Trophoblast cell (in vitro differentiated cells and primary cell): ENCODE data around the gene HRK.

Experiments
- DNase-seq, 2 donors: peaks; one replicate each; pipeline ENCODE4 v3.0.0-alpha.2; 2016
- H2AFZ ChIP-seq: 2 replicates; pipeline ENCODE4 v1.6.1; 2013; ENCODE audit warnings: low read length, moderate library complexity, mild to moderate bottlenecking; ENCODE audit not compliant: insufficient read depth, poor library complexity
- H2AK5ac ChIP-seq: 2 replicates; pipeline ENCODE4 v1.6.1; 2013; ENCODE audit warnings: mild to moderate bottlenecking, low read length
- H2BK120ac ChIP-seq: 2 replicates; pipeline ENCODE4 v1.6.1; 2013; ENCODE audit warnings: low read length, mild to moderate bottlenecking, moderate library complexity; ENCODE audit not compliant: insufficient read depth, poor library complexity
- H2BK12ac ChIP-seq: 2 replicates; pipeline ENCODE4 v1.6.1; 2013; ENCODE audit warnings: mild to moderate bottlenecking, low read length, moderate library complexity
- H2BK5ac ChIP-seq: 2 replicates; pipeline ENCODE4 v1.6.1; 2013; ENCODE audit warnings: low read length, low read depth, moderate library complexity, mild to moderate bottlenecking; ENCODE audit not compliant: poor library complexity
- H3K14ac ChIP-seq: 2 replicates; pipeline ENCODE4 v1.6.1; 2013; ENCODE audit warnings: mild to moderate bottlenecking, low read length
- H3K18ac ChIP-seq: 2 replicates; pipeline ENCODE4 v1.6.1; 2013; ENCODE audit warnings: mild to moderate bottlenecking, low read length
- H3K23ac ChIP-seq: 2 replicates; pipeline ENCODE4 v1.6.1; 2013; ENCODE audit warnings: low read length
- H3K27ac ChIP-seq: 2 replicates; pipeline ENCODE4 v1.5.1; 2013; ENCODE audit warnings: low read depth, mild to moderate bottlenecking, inconsistent platforms, low read length, moderate library complexity
- H3K27me3 ChIP-seq: 2 replicates; pipeline ENCODE4 v1.6.1; 2013; ENCODE audit warnings: inconsistent platforms, mild to moderate bottlenecking, low read length, moderate library complexity; ENCODE audit not compliant: insufficient read depth
- H3K36me3 ChIP-seq, 2 experiments: 1 replicate in 1 of 2; 2 replicates in 1 of 2; pipeline ENCODE4 v1.6.1; 2013; ENCODE audit warnings: low read length in 2 of 2, mild to moderate bottlenecking in 2 of 2, moderate library complexity in 1 of 2; ENCODE audit not compliant: insufficient read depth in 2 of 2, control insufficient read depth in 1 of 2
- H3K4ac ChIP-seq: 2 replicates; pipeline ENCODE4 v1.6.1; 2013; ENCODE audit warnings: low read depth, mild to moderate bottlenecking, low read length, moderate library complexity
- H3K4me1 ChIP-seq, 2 experiments: 1 replicate in 1 of 2; 2 replicates in 1 of 2; pipeline ENCODE4 v1.6.1; 2013; ENCODE audit warnings: low read length in 2 of 2, mild to moderate bottlenecking in 2 of 2, moderate library complexity in 1 of 2; ENCODE audit not compliant: insufficient read depth in 2 of 2, control insufficient read depth in 1 of 2
- H3K4me2 ChIP-seq: 2 replicates; pipeline ENCODE4 v1.6.1; 2013; ENCODE audit warnings: inconsistent platforms, mild to moderate bottlenecking, low read length, moderate library complexity
- H3K4me3 ChIP-seq: 2 replicates; pipeline ENCODE4 v1.5.1; 2013; ENCODE audit warnings: mild to moderate bottlenecking, low read depth, low read length, inconsistent platforms
- H3K79me1 ChIP-seq: one replicate; pipeline ENCODE4 v1.6.1; 2013; ENCODE audit warnings: low read length
- H3K79me2 ChIP-seq: 2 replicates; pipeline ENCODE4 v1.6.1; 2013; ENCODE audit warnings: low read length, mild to moderate bottlenecking; ENCODE audit not compliant: control insufficient read depth, insufficient read depth, poor library complexity
- H3K9ac ChIP-seq: 2 replicates; pipeline ENCODE4 v1.6.1; 2013; ENCODE audit warnings: mild to moderate bottlenecking, low read length
- H3K9me3 ChIP-seq: 2 replicates; pipeline ENCODE4 v1.6.1; 2013; ENCODE audit warnings: low read depth, mild to moderate bottlenecking, control low read depth, inconsistent platforms, low read length; ENCODE audit not compliant: insufficient read depth
- H4K12ac ChIP-seq: 2 replicates; pipeline ENCODE4 v1.6.1; 2013; ENCODE audit warnings: low read depth, mild to moderate bottlenecking, low read length, moderate library complexity
- H4K8ac ChIP-seq: 2 replicates; pipeline ENCODE4 v1.6.1; 2013; ENCODE audit warnings: low read depth, mild to moderate bottlenecking, low read length, moderate library complexity
- H4K91ac ChIP-seq: one replicate; pipeline ENCODE4 v1.6.1; 2013; ENCODE audit warnings: low read depth, mild to moderate bottlenecking, low read length, moderate library complexity
- WGBS: extraction: QIAGEN DNeasy Blood & Tissue Kit; methylation state at CpG from one replicate; pipeline ENCODE4 v1.1.7; 2013; ENCODE audit warnings: missing lambda C conversion rate; ENCODE audit not compliant: insufficient read length, insufficient coverage; ENCODE audit errors: extremely low coverage; 5-methylcytosine and 5-hydroxymethylcytosine counted together

The HRK gene

DNA sequence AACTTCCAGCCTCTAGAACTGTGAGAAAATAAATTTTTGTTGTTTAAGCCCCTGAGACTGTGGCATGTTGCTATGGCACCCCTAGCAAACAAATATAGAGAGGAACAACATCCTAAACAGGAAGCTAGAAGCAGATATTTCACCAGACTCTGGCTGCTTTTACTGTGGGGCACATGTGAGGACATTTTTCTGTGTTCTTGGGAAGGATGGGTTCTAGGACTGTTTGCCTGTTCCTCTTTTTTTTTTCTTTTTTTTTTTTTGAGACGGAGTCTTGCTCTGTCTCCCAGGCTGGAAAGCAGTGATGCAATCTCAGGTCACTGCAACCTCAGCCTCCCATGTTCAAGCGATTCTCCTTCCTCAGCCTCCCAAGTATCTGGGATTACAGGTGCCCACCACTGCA, 4.2 kb upstream of the HRK start:
- Histone ChIP-seq H2BK5ac (no peak overlapping the region), H3K4me1 (peaks cover 4 to 8% of the 10 kb centered on the region in 2 experiments), H3K23ac (no peak overlapping the region), H2BK120ac (no peak overlapping the region), H4K12ac (no peak overlapping the region), H2AFZ (no peak overlapping the region), H3K4me2 (no peak overlapping the region), H3K4me3 (no peak overlapping the region), H3K36me3 (no peaks in the 10 kb centered on the region), H2AK5ac (no peak overlapping the region), H3K79me1 (no peaks in the 10 kb centered on the region), H3K27ac (no peak overlapping the region), H4K8ac (no peak overlapping the region), H4K91ac (no peak overlapping the region), H3K14ac (no peak overlapping the region), H3K79me2 (no peaks in the 10 kb centered on the region), H3K4ac (no peak overlapping the region), H3K18ac (no peak overlapping the region), H3K9me3 (no peaks in the 10 kb centered on the region), H3K27me3 (peaks cover 27% of the 10 kb centered on the region), H3K9ac (no peak overlapping the region), H2BK12ac (no peak overlapping the region)
- peak in 1 of 2 donors; percentile 46 for DNase-seq
- WGBS: no CpG with 5 or more reads among the region's 2 CpGs

GRCh38 chr12:116884871-116885270, 3.6 kb upstream of the HRK start:
- Histone ChIP-seq H3K4me1 (peaks cover 6 to 11% of the 10 kb centered on the region in 2 experiments), H3K27ac (no peak overlapping the region), H3K36me3 (no peaks in the 10 kb centered on the region)

GRCh38 chr12:116882742-116883141, 1.5 kb upstream of the HRK start:
- H2AFZ ChIP-seq: no peak overlapping the region
- no peaks in the 10 kb centered on the region for H3K79me2 ChIP-seq
- no peaks in the 10 kb centered on the region for H3K79me1 ChIP-seq
- H3K4me2 ChIP-seq: no peak overlapping the region
- H3K9ac ChIP-seq: no peak overlapping the region
- H4K91ac ChIP-seq: no peak overlapping the region
- no peak overlapping the region for H2BK12ac ChIP-seq
- no peak overlapping the region for H3K18ac ChIP-seq
- DNase-seq: no peak
- peaks cover 48% of the 10 kb centered on the region for H3K27me3 ChIP-seq
- H3K4ac ChIP-seq: no peak overlapping the region
- no peak overlapping the region for H3K4me3 ChIP-seq
- no peaks in the 10 kb centered on the region for H3K9me3 ChIP-seq
- no peak overlapping the region for H3K14ac ChIP-seq
- no CpG with 5 or more reads among the region's 6 CpGs for WGBS
- no peak overlapping the region for H2BK5ac ChIP-seq
- H2AK5ac ChIP-seq: no peak overlapping the region
- no peak overlapping the region for H3K23ac ChIP-seq
- H4K8ac ChIP-seq: no peak overlapping the region
- H3K36me3 ChIP-seq: no peaks in the 10 kb centered on the region
- peaks cover 13 to 15% of the 10 kb centered on the region in 2 experiments for H3K4me1 ChIP-seq
- H2BK120ac ChIP-seq: no peak overlapping the region
- no peak overlapping the region for H4K12ac ChIP-seq
- H3K27ac ChIP-seq: no peak overlapping the region

More at GRCh38 chr12:116884871-116885270, 3.6 kb upstream of the HRK start:
- Histone ChIP-seq H2BK120ac (no peak overlapping the region), H2AFZ (no peak overlapping the region), H3K4me2 (no peak overlapping the region), H3K9me3 (no peaks in the 10 kb centered on the region), H3K27me3 (peaks cover 33% of the 10 kb centered on the region), H3K23ac (no peak overlapping the region), H3K18ac (no peak overlapping the region), H3K79me1 (no peaks in the 10 kb centered on the region), H4K12ac (no peak overlapping the region), H2AK5ac (no peak overlapping the region), H3K4ac (no peak overlapping the region), H2BK12ac (no peak overlapping the region), H4K91ac (no peak overlapping the region), H3K14ac (no peak overlapping the region), H3K9ac (no peak overlapping the region), H2BK5ac (no peak overlapping the region), H3K79me2 (no peaks in the 10 kb centered on the region), H4K8ac (no peak overlapping the region), H3K4me3 (no peak overlapping the region)
- DNase-seq: no peak
- no CpG with 5 or more reads among the region's 3 CpGs for WGBS

DNA sequence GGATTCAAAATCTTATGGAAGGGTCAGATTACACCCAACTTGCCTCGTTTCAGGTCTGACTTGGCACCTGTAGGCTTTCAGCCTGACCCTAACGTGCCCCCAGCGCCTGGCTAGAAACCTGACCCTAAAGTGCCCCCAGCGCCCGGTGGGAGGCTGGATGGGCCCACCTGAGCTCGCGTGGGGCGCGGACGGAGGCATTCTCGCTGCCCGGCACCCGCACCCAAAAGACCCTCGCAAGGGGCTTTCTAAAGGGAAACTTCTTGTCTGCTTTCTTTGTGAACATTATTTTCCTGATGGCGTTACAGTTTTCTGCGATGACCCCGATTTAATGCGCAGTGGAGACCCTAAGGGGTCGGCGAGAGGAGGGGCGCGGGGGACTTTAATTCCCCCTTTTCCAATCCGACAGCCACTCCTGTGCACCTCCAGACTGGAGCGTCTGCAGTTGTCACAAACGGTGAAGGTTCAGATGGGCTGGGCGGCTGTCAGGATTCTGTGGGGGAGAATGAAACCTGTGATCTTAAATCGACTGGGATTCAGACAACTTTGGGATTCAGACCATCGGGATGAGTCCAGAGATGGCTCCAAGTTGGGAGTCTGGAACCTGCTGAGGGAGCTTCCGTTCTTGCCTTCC, 751 bp upstream of the HRK start:
- Histone ChIP-seq H2AFZ (no peak overlapping the region), H3K4me3 (no peak overlapping the region), H3K23ac (no peak overlapping the region), H2AK5ac (no peak overlapping the region), H3K4me1 (peaks cover 13 to 15% of the 10 kb centered on the region in 2 experiments), H3K18ac (no peak overlapping the region), H3K27ac (no peak overlapping the region), H3K9me3 (no peaks in the 10 kb centered on the region), H3K79me1 (no peaks in the 10 kb centered on the region), H3K9ac (no peak overlapping the region), H3K36me3 (no peaks in the 10 kb centered on the region), H3K4me2 (peak overlapping the region; percentile 99), H2BK12ac (no peak overlapping the region), H3K4ac (no peak overlapping the region), H4K91ac (no peak overlapping the region), H3K27me3 (peaks cover 48% of the 10 kb centered on the region), H2BK5ac (no peak overlapping the region), H3K14ac (no peak overlapping the region), H4K8ac (no peak overlapping the region), H4K12ac (no peak overlapping the region), H3K79me2 (no peaks in the 10 kb centered on the region), H2BK120ac (no peak overlapping the region)
- no CpG with 5 or more reads among the region's 29 CpGs for WGBS
- no peak for DNase-seq
